ENCODE results near the gene SLC35C1.

The SLC35C1 gene

GRCh38 chr11:45851228-45851627 is 46.3 kb downstream of the SLC35C1 start:
- Histone ChIP-seq H4K20me1 (ENCODE audit: insufficient read depth, low read length) (0 out of 2 replicates have a peak, but pooled peaks cover 3% of the 10 kb centered on the region), H3K4me2 (ENCODE audit: low read depth, low read length) (0 out of 2 replicates have a peak overlapping the region, but pooled peaks have one; percentile 6), H3F3A (ENCODE audit: insufficient read depth, low read length) (peaks cover 27% of the 10 kb centered on the region), H3K27ac (ENCODE audit: low read length) (no peak overlapping the region), H3K27me3 (replicated peaks; ENCODE audit: insufficient read depth, low read length) (no peaks in the 10 kb centered on the region), H3K9me2 (replicated peaks; ENCODE audit: insufficient read depth, low read length) (no peaks in the 10 kb centered on the region), H3K4me1 (ENCODE audit: low read length) (peaks cover 54% of the 10 kb centered on the region), H2AFZ (ENCODE audit: low read length) (no peak overlapping the region), H3K4me3 (ENCODE audit: low read length) (no peak overlapping the region), H3K79me2 (ENCODE audit: low read length) (peaks cover 74% of the 10 kb centered on the region), H3K9me3 (replicated peaks; ENCODE audit: insufficient read depth, low read length) (no peaks in the 10 kb centered on the region), H3K9ac (ENCODE audit: low read length) (no peak overlapping the region), H3K36me3 (replicated peaks; ENCODE audit: insufficient read depth, low read length) (no peaks in the 10 kb centered on the region)
- TF ChIP-seq CTCF (IDR thresholded peaks at IDR 0.05; ENCODE audit: low read length), result no peak
- no peak for TF ChIP-seq EZH2phosphoT487 (IDR thresholded peaks at IDR 0.05; ENCODE audit: low read length)
- TF ChIP-seq EZH2 (optimal IDR thresholded peaks at IDR 0.05; ENCODE audit: low read depth, low read length), result no peak
- DNase-seq, result no peak

- no peak for TF ChIP-seq EZH2 (optimal IDR thresholded peaks at IDR 0.05; ENCODE audit: low read depth, low read length)
- no peak for TF ChIP-seq CTCF (IDR thresholded peaks at IDR 0.05; ENCODE audit: low read length)
- no peak for TF ChIP-seq EZH2phosphoT487 (IDR thresholded peaks at IDR 0.05; ENCODE audit: low read length)
- Histone ChIP-seq H3K79me2 (ENCODE audit: low read length) (peaks cover 74% of the 10 kb centered on the region), H3K36me3 (replicated peaks; ENCODE audit: insufficient read depth, low read length) (0 out of 2 replicates have a peak, but pooled peaks cover 2% of the 10 kb centered on the region), H2AFZ (ENCODE audit: low read length) (no peak overlapping the region), H3K9me2 (replicated peaks; ENCODE audit: insufficient read depth, low read length) (no peaks in the 10 kb centered on the region), H3K4me2 (ENCODE audit: low read depth, low read length) (peak overlapping the region; percentile 72), H3K27ac (ENCODE audit: low read length) (peak overlapping the region; percentile 62; the same call in 1 of the 2 replicates), H3K9ac (ENCODE audit: low read length) (peak overlapping the region; percentile 13; the same call in 1 of the 2 replicates), H3K9me3 (replicated peaks; ENCODE audit: insufficient read depth, low read length) (no peaks in the 10 kb centered on the region), H3K4me1 (ENCODE audit: low read length) (peaks cover 47% of the 10 kb centered on the region), H3K4me3 (ENCODE audit: low read length) (peak overlapping the region; percentile 28), H4K20me1 (ENCODE audit: insufficient read depth, low read length) (0 out of 2 replicates have a peak, but pooled peaks cover 3% of the 10 kb centered on the region), H3F3A (ENCODE audit: insufficient read depth, low read length) (peaks cover 27% of the 10 kb centered on the region), H3K27me3 (replicated peaks; ENCODE audit: insufficient read depth, low read length) (no peaks in the 10 kb centered on the region)
- DNase-seq, result peak; percentile 26
Observed at GRCh38 chr11:45852018-45852711, 47.2 kb downstream of the SLC35C1 start.

DNA sequence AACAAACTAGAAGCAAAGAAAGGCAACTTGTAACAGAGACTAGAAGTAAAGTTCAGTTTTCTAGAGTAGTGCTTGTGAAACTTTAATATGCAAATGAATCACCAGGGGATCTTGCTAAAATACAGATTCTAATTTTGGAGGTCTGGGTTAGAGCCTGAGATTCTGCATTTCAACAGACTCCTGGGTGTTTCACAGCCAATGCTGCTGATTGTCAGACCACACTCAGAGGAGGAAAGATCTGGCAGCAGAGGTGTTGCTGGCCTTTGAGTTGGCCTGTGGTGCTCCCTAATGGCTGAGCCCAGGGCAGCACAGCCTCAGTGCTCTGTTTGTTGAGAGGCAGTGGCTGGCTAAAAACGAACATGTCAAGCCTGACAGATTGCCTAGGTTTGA is 47.8 kb downstream of the SLC35C1 start:
- 0 out of 2 replicates have a peak, but pooled peaks cover 3% of the 10 kb centered on the region for H4K20me1 ChIP-seq (ENCODE audit: insufficient read depth, low read length)
- H3K79me2 ChIP-seq (ENCODE audit: low read length), result peaks cover 70% of the 10 kb centered on the region
- H3K4me1 ChIP-seq (ENCODE audit: low read length), result peaks cover 47% of the 10 kb centered on the region
- peak; percentile 77 for DNase-seq
- no peaks in the 10 kb centered on the region for H3K9me2 ChIP-seq (replicated peaks; ENCODE audit: insufficient read depth, low read length)
- H3K4me3 ChIP-seq (ENCODE audit: low read length), result peak overlapping the region; percentile 28
- H3K9me3 ChIP-seq (replicated peaks; ENCODE audit: insufficient read depth, low read length), result no peaks in the 10 kb centered on the region
- H3F3A ChIP-seq (ENCODE audit: insufficient read depth, low read length), result peaks cover 27% of the 10 kb centered on the region
- no peak overlapping the region for H2AFZ ChIP-seq (ENCODE audit: low read length)
- H3K27me3 ChIP-seq (replicated peaks; ENCODE audit: insufficient read depth, low read length), result no peaks in the 10 kb centered on the region
- H3K27ac ChIP-seq (ENCODE audit: low read length), result peak overlapping the region; percentile 62; the same call in 1 of the 2 replicates
- H3K36me3 ChIP-seq (replicated peaks; ENCODE audit: insufficient read depth, low read length), result peaks cover 5% of the 10 kb centered on the region; the same call in 1 of the 2 replicates
- H3K4me2 ChIP-seq (ENCODE audit: low read depth, low read length), result peak overlapping the region; percentile 72
- peak overlapping the region; percentile 13; the same call in 1 of the 2 replicates for H3K9ac ChIP-seq (ENCODE audit: low read length)
- TF ChIP-seq EZH2phosphoT487 (IDR thresholded peaks at IDR 0.05; ENCODE audit: low read length) (no peak), CTCF (IDR thresholded peaks at IDR 0.05; ENCODE audit: low read length) (peak; percentile 65)

Data from MM.1S (cell line).